A549 (cell line): ENCODE results near the gene OR51A7.
"Not testable (repeated sequence)": the region's sequence is repeated elsewhere in the genome, so short reads cannot be mapped to it uniquely, and the experiment has no call there.

Experiments used
- CHD4 ChIP-seq: fragments of 200-600 bp; sonication (generic); IDR thresholded peaks from 2 replicates; pipeline ENCODE4 v1.6.1; 2016; ENCODE audit warnings: antibody characterized with exemption, mild to moderate bottlenecking, borderline replicate concordance
- EHF ChIP-seq: fragments of 250-450 bp; sonication (Bioruptor Pico); IDR thresholded peaks from 2 replicates; pipeline ENCODE4 v1.5.0; 2020; ENCODE audit warnings: mild to moderate bottlenecking
- EP300 ChIP-seq, 2 experiments: fragments of >200 bp; sonication (Bioruptor Twin); formaldehyde crosslinking; IDR thresholded peaks; 2 replicates in 1 of 2; 3 replicates in 1 of 2; pipeline ENCODE4 v1.6.1; 2016 to 2017
- ESRRA ChIP-seq: fragments of 150-350 bp; IDR thresholded peaks from 2 replicates; pipeline ENCODE4 v1.6.1; 2014; ENCODE audit warnings: mild to moderate bottlenecking, low read length, borderline replicate concordance
- HOXA7 ChIP-seq: fragments of 250-450 bp; sonication (Bioruptor Pico); IDR thresholded peaks from 2 replicates; pipeline ENCODE4 v1.5.0; 2020; ENCODE audit warnings: mild to moderate bottlenecking, moderate library complexity
- JUN ChIP-seq, 2 experiments: fragments of >200 bp; sonication (Bioruptor Twin); formaldehyde crosslinking; IDR thresholded peaks; 2 replicates in 1 of 2; 3 replicates in 1 of 2; pipeline ENCODE4 v1.6.1; 2016 to 2017
- JUNB ChIP-seq: fragments of >200 bp; sonication (Bioruptor Twin); formaldehyde crosslinking; IDR thresholded peaks from 2 replicates; pipeline ENCODE4 v1.6.1; 2016
- KDM1A ChIP-seq: fragments of 200-600 bp; sonication (generic); IDR thresholded peaks from 2 replicates; pipeline ENCODE4 v1.6.1; 2016; ENCODE audit warnings: low read depth, mild to moderate bottlenecking
- POLR2A ChIP-seq: IDR thresholded peaks from 2 replicates; pipeline ENCODE4 v1.6.1; 2012; ENCODE audit warnings: mild to moderate bottlenecking, low read length
- TP53 ChIP-seq: fragments of 250-450 bp; sonication (Bioruptor Pico); IDR thresholded peaks from 2 replicates; pipeline ENCODE4 v1.5.0; 2021; ENCODE audit warnings: mild to moderate bottlenecking, moderate library complexity
- TF ChIP-seq, protein P1 (sequence below): fragments of >200 bp; sonication (Bioruptor Twin); formaldehyde crosslinking; IDR thresholded peaks from 3 replicates; pipeline ENCODE4 v1.5.1; 2016
- TF ChIP-seq, protein P2 (sequence below): fragments of >200 bp; sonication (Bioruptor Twin); formaldehyde crosslinking; IDR thresholded peaks from 2 replicates; pipeline ENCODE4 v1.6.1; 2016
- TF ChIP-seq, protein P3 (sequence below): fragments of 450-650 bp; IDR thresholded peaks from 2 replicates; pipeline ENCODE4 v1.6.1; 2014; ENCODE audit warnings: antibody characterized with exemption
- TF ChIP-seq, protein P4 (sequence below): IDR thresholded peaks from 2 replicates; pipeline ENCODE4 v1.6.1; 2012

DNA sequence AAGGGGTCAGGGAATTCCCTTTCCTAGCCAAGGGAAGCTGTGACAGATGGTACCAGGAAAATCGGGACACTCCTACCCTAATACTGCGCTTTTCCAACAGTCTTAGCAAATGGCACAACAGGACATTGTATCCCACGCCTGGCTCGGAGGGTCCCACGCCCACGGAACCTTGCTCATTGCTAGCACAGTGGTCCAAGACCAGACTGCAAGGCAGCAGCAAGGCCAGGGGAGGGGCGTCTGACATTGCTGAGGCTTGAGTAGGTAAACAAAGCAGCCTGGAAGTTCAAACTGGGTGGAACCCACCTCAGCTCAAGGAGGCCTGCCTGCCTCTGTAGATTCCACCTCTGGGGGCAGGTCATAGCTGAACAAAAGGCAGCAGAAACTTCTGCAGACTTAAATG, 49.3 kb upstream of the OR51A7 start:
- TF ChIP-seq, protein P1, sequence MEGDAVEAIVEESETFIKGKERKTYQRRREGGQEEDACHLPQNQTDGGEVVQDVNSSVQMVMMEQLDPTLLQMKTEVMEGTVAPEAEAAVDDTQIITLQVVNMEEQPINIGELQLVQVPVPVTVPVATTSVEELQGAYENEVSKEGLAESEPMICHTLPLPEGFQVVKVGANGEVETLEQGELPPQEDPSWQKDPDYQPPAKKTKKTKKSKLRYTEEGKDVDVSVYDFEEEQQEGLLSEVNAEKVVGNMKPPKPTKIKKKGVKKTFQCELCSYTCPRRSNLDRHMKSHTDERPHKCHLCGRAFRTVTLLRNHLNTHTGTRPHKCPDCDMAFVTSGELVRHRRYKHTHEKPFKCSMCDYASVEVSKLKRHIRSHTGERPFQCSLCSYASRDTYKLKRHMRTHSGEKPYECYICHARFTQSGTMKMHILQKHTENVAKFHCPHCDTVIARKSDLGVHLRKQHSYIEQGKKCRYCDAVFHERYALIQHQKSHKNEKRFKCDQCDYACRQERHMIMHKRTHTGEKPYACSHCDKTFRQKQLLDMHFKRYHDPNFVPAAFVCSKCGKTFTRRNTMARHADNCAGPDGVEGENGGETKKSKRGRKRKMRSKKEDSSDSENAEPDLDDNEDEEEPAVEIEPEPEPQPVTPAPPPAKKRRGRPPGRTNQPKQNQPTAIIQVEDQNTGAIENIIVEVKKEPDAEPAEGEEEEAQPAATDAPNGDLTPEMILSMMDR: not testable (repeated sequence)
- not testable (repeated sequence) for TF ChIP-seq TP53; POLR2A; EP300 (IDR thresholded peaks at IDR 0.05); EHF; HOXA7 (CRISPR knock-in tag); CHD4; JUNB; KDM1A; ESRRA; JUN (IDR thresholded peaks at IDR 0.05)
- TF ChIP-seq, protein P2, sequence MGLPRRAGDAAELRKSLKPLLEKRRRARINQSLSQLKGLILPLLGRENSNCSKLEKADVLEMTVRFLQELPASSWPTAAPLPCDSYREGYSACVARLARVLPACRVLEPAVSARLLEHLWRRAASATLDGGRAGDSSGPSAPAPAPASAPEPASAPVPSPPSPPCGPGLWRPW: not testable (repeated sequence)
- TF ChIP-seq, protein P3, sequence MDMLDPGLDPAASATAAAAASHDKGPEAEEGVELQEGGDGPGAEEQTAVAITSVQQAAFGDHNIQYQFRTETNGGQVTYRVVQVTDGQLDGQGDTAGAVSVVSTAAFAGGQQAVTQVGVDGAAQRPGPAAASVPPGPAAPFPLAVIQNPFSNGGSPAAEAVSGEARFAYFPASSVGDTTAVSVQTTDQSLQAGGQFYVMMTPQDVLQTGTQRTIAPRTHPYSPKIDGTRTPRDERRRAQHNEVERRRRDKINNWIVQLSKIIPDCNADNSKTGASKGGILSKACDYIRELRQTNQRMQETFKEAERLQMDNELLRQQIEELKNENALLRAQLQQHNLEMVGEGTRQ: not testable (repeated sequence)
- TF ChIP-seq, protein P4, sequence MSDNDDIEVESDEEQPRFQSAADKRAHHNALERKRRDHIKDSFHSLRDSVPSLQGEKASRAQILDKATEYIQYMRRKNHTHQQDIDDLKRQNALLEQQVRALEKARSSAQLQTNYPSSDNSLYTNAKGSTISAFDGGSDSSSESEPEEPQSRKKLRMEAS: not testable (repeated sequence)
